ENCODE data around the gene IMPA2.
"Not testable (repeated sequence)": the region's sequence is repeated elsewhere in the genome, so short reads cannot be mapped to it uniquely, and the experiment has no call there.

Gene IMPA2

GRCh38 chr18:12076424-12077140 is 95.3 kb downstream of the IMPA2 start:
- no peak for DNase-seq (ENCODE audit: low spot score)

GRCh38 chr18:12077994-12078393 is 96.7 kb downstream of the IMPA2 start:
- not testable (repeated sequence) for DNase-seq (ENCODE audit: low spot score)

GRCh38 chr18:12079491-12080237 is 98.4 kb downstream of the IMPA2 start:
- DNase-seq (ENCODE audit: low spot score), result no peak

Data from hematopoietic multipotent progenitor cell treated with erythropoietin and hydrocortisone succinate and interleukin-3 and kit ligand, for 17 days (in vitro differentiated cells).